MCF 10A (cell line): ENCODE data around the gene MTIF2. TPM values are rescaled to one million over a fixed set of nuclear protein-coding genes. Genes with fewer than 3 reads are reported as not detected.
"Not testable (repeated sequence)": the region's sequence is repeated elsewhere in the genome, so short reads cannot be mapped to it uniquely, and the experiment has no call there.

Experiments
- BruUV-seq: library from RNA; stranded (reverse); fragments of 400-500 nt; replicated peaks from 2 replicates; lab custom pipeline; 2021; lab: Mats Ljungman, UMichigan
- CTCF ChIA-PET: fragments of 300-600 bp; sonication (Branson Sonifier 250); formaldehyde crosslinking; extraction: SDS; loops from one replicate; lab custom pipeline; 2021; ENCODE audit warnings: antibody characterized with exemption, inconsistent platforms; lab: Yijun Ruan, JAX
- POLR2A ChIA-PET: fragments of 300-600, 350-650 bp; sonication (Branson Sonifier 250); formaldehyde crosslinking; extraction: SDS; loops from one replicate; lab custom pipeline; 2020; ENCODE audit warnings: antibody characterized with exemption, inconsistent platforms; lab: Yijun Ruan, JAX
- DNase-seq: peaks from one replicate; pipeline ENCODE4 v3.0.0-alpha.2; 2018; ENCODE audit not compliant: unreplicated experiment
- H3K27ac Mint-ChIP-seq: one replicate; pipeline ENCODE4 v1.8.0; 2022; ENCODE audit warnings: mild to moderate bottlenecking, low read depth, mixed read lengths; ENCODE audit not compliant: unreplicated experiment
- H3K27me3 Mint-ChIP-seq: one replicate; pipeline ENCODE4 v1.8.0; 2022; ENCODE audit warnings: mixed read lengths; ENCODE audit not compliant: insufficient read depth, unreplicated experiment
- H3K36me3 Mint-ChIP-seq: one replicate; pipeline ENCODE4 v1.8.0; 2022; ENCODE audit warnings: mild to moderate bottlenecking, moderate library complexity, mixed read lengths; ENCODE audit not compliant: insufficient read depth, unreplicated experiment
- H3K4me1 Mint-ChIP-seq: one replicate; pipeline ENCODE4 v1.8.0; 2022; ENCODE audit warnings: mixed read lengths; ENCODE audit not compliant: insufficient read depth, unreplicated experiment
- H3K4me3 Mint-ChIP-seq: one replicate; pipeline ENCODE4 v1.8.0; 2022; ENCODE audit warnings: mild to moderate bottlenecking, moderate library complexity, mixed read lengths; ENCODE audit not compliant: unreplicated experiment
- H3K9me3 Mint-ChIP-seq: one replicate; pipeline ENCODE4 v1.8.0; 2022; ENCODE audit warnings: mixed read lengths; ENCODE audit not compliant: unreplicated experiment
- intact Hi-C: fragments of 100-400 bp; cut with micrococcal nuclease; formaldehyde crosslinking; loops from 2 replicates; pipeline ENCODE4 v1.14.1; 2022
- total RNA-seq: library from RNA; stranded (reverse); gene quantifications from 2 replicates; pipeline ENCODE4 v1.2.3, GENCODE V29; 2022
- TF ChIP-seq, protein P1 (sequence below): fragments of 200-600 bp; IDR thresholded peaks from one replicate; pipeline ENCODE4 v1.8.0; 2022; ENCODE audit warnings: antibody characterized with exemption, mild to moderate bottlenecking; ENCODE audit not compliant: unreplicated experiment

MTIF2 gene
- total RNA-seq, 1 experiment from 2014 or later: 60.7 TPM

DNA sequence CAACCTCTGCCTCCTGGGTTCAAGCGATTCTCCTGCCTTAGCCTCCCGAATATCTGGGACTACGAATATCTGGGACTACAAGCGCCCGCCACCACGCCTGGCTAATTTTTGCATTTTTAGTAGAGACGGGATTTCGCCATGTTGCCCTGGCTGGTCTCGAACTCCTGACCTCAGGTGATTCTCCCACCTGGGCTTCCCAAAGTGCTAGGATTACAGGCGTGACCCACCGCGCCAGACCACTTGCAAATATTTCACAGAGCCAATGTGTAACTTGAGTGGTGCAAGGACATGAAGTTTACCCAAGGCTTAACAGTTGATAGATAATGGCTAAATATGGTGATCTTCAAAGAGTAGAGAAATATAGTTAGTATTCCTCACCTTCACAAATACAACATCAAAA, 14.1 kb upstream of the MTIF2 start:
- BruUV-seq: no TSS peak
- Mint-ChIP-seq H3K27ac (no peak overlapping the region), H3K4me1 (no peaks in the 10 kb centered on the region), H3K36me3 (peaks cover 8% of the 10 kb centered on the region), H3K4me3 (no peak overlapping the region), H3K9me3 (no peaks in the 10 kb centered on the region), H3K27me3 (no peaks in the 10 kb centered on the region)
- intact Hi-C loops: no loop called here
- ChIA-PET POLR2A (interaction anchor here (1.9 kb wide), 1 partner anchor 11 kb away, joined by 9 read pairs; no protein-coding TSS in a partner anchor), CTCF (no interaction called here)
- no peak for DNase-seq
- TF ChIP-seq, protein P1, sequence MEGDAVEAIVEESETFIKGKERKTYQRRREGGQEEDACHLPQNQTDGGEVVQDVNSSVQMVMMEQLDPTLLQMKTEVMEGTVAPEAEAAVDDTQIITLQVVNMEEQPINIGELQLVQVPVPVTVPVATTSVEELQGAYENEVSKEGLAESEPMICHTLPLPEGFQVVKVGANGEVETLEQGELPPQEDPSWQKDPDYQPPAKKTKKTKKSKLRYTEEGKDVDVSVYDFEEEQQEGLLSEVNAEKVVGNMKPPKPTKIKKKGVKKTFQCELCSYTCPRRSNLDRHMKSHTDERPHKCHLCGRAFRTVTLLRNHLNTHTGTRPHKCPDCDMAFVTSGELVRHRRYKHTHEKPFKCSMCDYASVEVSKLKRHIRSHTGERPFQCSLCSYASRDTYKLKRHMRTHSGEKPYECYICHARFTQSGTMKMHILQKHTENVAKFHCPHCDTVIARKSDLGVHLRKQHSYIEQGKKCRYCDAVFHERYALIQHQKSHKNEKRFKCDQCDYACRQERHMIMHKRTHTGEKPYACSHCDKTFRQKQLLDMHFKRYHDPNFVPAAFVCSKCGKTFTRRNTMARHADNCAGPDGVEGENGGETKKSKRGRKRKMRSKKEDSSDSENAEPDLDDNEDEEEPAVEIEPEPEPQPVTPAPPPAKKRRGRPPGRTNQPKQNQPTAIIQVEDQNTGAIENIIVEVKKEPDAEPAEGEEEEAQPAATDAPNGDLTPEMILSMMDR: no peak

DNA sequence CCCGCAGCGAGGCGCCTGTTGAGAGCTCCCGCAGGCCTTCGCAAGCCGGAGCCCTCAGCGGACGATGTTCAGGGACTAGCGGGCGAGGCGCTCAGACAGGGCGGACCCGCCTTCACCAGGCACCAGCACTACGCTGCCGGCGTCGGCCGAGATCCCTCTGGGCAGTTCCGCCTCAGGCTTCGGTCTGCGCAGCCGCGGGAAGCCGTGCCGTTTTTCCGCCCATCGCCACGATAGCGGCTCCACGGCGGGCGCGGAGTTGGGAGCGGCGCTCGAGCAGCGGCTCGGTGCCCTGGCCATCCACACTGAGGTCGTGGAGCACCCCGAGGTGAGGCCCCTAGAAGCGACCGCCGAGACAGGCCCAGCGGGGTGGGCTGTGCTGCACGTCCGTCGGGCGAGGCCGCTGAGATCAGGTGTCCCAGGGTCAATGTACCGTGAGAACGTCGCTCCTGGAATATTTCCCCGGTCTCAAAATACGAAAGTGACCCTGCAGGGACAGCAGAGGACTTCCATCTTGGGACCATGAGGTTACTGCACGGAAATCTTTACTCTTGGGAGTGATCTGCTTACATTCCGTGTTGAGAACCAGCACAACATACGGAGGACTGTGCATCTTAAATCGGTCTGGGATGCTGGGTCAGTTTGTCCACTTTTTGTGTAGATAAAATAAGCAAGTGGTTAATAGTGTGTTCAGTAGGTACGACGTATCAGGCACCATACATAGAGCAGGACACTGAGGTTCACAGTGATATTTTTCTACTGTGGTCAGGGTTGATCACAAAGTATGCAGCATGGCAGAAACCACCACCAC, 13.3 kb upstream of the MTIF2 start:
- no TSS peak for BruUV-seq
- Mint-ChIP-seq H3K27me3 (no peaks in the 10 kb centered on the region), H3K4me3 (peak overlapping the region; percentile 53), H3K4me1 (no peaks in the 10 kb centered on the region), H3K27ac (peak overlapping the region; percentile 61), H3K36me3 (peaks cover 8% of the 10 kb centered on the region), H3K9me3 (no peaks in the 10 kb centered on the region)
- ChIA-PET POLR2A (interaction anchor here (2.1 to 2.2 kb wide), 2 partner anchors 14 to 238 kb away, joined by 7 to 9 read pairs; partner anchors contain the start of genes CFAP36 and MTIF2), CTCF (no interaction called here)
- intact Hi-C loops: no loop called here
- no peak for DNase-seq
- TF ChIP-seq, protein P1: no peak

DNA sequence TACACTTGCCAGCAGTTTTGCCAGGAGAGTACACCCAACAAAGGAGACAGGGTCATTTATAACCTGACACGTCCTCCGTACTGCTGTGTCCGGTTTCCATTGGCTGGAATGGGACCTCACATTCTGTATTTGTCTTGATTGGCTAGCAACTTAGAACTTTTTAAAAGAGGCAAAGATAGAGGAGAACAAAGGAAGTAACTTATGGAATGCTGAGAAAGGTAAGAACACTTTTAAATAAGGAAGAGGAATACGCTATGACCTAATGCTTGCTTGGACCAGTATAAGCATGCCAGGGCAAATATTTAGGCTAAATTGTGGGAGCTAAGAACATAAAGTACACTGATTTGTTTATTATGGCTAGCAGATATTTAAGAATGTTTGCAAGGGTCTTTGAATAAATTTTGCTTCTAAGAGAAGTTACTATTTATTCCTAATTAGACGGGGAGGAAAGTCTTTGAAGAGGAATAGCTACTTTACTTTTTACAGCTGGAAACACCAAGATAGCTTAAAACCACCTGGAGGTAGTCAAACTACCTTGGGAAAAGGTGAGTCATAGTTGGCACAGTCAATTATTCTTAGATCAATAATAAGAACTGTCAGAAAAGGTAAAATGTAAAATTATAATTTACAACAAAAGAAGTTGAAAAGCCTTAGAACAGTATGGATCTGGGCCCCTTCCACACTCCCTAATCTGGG, 12.0 kb upstream of the MTIF2 start:
- POLR2A ChIA-PET: interaction anchor here (1.0 to 2.2 kb wide), 4 partner anchors 11 to 239 kb away, joined by 3 to 9 read pairs (median 5); partner anchors contain the start of genes CFAP36 and MTIF2
- H3K27me3 Mint-ChIP-seq, intact Hi-C loops, H3K4me3 Mint-ChIP-seq, DNase-seq, H3K27ac Mint-ChIP-seq, H3K4me1 Mint-ChIP-seq, BruUV-seq, H3K9me3 Mint-ChIP-seq, H3K36me3 Mint-ChIP-seq: not testable (repeated sequence)
- CTCF ChIA-PET: interaction anchor here (0.6 to 0.9 kb wide), 4 partner anchors 30 to 373 kb away, joined by 3 to 4 read pairs (median 4); no protein-coding TSS in a partner anchor

DNA sequence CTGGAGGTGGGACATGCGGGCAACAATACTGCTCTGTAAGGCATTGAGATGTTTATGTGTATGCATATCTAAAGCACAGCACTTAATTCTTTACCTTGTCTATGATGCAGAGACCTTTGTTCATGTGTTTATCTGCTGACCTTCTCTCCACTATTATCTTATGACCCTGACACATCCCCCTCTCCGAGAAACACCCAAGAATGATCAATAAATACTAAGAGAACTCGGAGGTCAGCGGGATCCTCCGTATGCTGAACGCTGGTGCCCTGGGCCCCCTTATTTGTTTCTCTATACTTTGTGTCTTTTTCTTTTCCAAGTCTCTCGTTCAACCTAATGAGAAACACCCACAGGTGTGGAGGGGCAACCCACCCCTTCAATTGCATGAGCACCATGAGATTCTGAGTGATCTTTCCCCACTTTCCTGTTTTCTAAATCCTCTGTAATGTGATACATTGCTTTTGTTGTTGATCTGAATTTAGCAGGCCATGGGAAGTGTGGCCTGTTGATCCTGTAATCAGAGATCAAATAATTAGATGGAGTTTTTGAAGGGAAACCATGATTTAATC, 10.9 kb upstream of the MTIF2 start:
- H3K4me3 Mint-ChIP-seq, H3K9me3 Mint-ChIP-seq, CTCF ChIA-PET, BruUV-seq, H3K27me3 Mint-ChIP-seq, intact Hi-C loops, H3K27ac Mint-ChIP-seq, H3K4me1 Mint-ChIP-seq, DNase-seq, H3K36me3 Mint-ChIP-seq: not testable (repeated sequence)
- POLR2A ChIA-PET: interaction anchor here (1.4 to 2.2 kb wide), 3 partner anchors 10 to 240 kb away, joined by 3 to 9 read pairs (median 7); partner anchors contain the start of genes CFAP36 and MTIF2

DNA sequence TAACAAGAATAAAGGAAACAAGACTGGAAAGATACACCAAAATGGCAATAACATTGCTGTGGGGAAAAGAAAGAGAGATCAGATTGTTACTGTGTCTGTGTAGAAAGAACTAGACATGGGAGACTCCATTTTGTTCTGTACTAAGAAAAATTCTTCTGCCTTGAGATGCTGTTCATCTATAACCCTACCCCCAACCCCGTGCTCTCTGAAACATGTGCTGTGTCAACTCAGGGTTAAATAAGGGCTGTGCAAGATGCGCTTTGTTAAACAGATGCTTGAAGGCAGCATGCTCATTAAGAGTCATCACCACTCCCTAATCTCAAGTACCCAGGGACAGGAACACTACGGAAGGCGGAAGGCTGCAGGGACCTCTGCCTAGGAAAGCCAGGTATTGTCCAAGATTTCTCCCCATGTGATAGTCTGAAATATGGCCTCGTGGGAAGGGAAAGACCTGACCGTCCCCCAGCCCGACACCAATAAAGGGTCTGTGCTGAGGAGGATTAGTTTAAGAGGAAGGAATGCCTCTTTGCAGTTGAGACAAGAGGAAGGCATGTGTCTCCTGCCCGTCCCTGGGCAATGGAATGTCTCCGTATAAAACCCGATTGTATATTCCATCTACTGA, 10.3 kb upstream of the MTIF2 start:
- H3K27me3 Mint-ChIP-seq, CTCF ChIA-PET, H3K4me1 Mint-ChIP-seq, H3K9me3 Mint-ChIP-seq, H3K27ac Mint-ChIP-seq, H3K4me3 Mint-ChIP-seq, BruUV-seq, H3K36me3 Mint-ChIP-seq, POLR2A ChIA-PET, DNase-seq, intact Hi-C loops: not testable (repeated sequence)
